Stomach (tissue), 9 donors: Measurements from ENCODE around the gene POU2AF2. TPM values are rescaled to one million over a fixed set of nuclear protein-coding genes. Genes with fewer than 3 reads are reported as not detected.
A peak's percentile ranks its signal among the peaks of the same experiment; 100 is the strongest.

Source experiments
- DNase-seq, 2 donors: peaks; one replicate each; pipeline versions ENCODE4 v3.0.0 to v3.0.0-alpha.2; 2013 to 2019
- H3K27ac ChIP-seq, 5 donors: fragments of 200-600 bp in 4 of 5; sonication (generic) in 4 of 5; one replicate each; pipeline ENCODE4 v1.5.1; 2013 to 2019; ENCODE audit warnings: mild to moderate bottlenecking in 1 of 5, moderate library complexity in 1 of 5
- H3K27me3 ChIP-seq, 3 donors: fragments of 200-600 bp; sonication (generic); one replicate each; pipeline ENCODE4 v1.5.1; 2017 to 2019; ENCODE audit warnings: mixed run types in 1 of 3
- H3K36me3 ChIP-seq, 4 donors: fragments of 200-600 bp; sonication (generic); 1 replicate in 3 of 4; 2 replicates in 1 of 4; pipeline ENCODE4 v1.5.1; 2016 to 2019
- H3K4me1 ChIP-seq, 4 donors: fragments of 200-600 bp; sonication (generic); one replicate each; pipeline ENCODE4 v1.5.1; 2016 to 2019
- H3K4me3 ChIP-seq, 4 donors: fragments of 200-600 bp; sonication (generic) in 3 of 4; one replicate each; pipeline ENCODE4 v1.5.1; 2016 to 2019; ENCODE audit warnings: mild to moderate bottlenecking in 1 of 4
- H3K9me3 ChIP-seq, 4 donors: fragments of 200-600 bp; sonication (generic); one replicate each; pipeline ENCODE4 v1.5.1; 2016 to 2019
- CTCF ChIP-seq, 7 experiments: fragments of 450-650 bp in 4 of 7; fragments of 200-600 bp in 3 of 7; sonication (generic) in 3 of 7; IDR thresholded peaks; one replicate each; pipeline ENCODE4 v1.5.1; 2016 to 2019; ENCODE audit warnings: antibody characterized with exemption in 7 of 7, control low read depth in 2 of 7, mild to moderate bottlenecking in 1 of 7
- EP300 ChIP-seq: sonication (generic); formaldehyde crosslinking; IDR thresholded peaks from one replicate; pipeline ENCODE4 v1.6.1; 2017; ENCODE audit warnings: antibody characterized with exemption
- POLR2A ChIP-seq, 4 donors: fragments of 450-650 bp; IDR thresholded peaks; one replicate each; pipeline ENCODE4 v1.6.1; 2016; ENCODE audit warnings: antibody characterized with exemption in 4 of 4, control low read depth in 2 of 4, mild to moderate bottlenecking in 1 of 4, moderate library complexity in 1 of 4
- POLR2AphosphoS5 ChIP-seq, 3 donors: sonication (generic); formaldehyde crosslinking; IDR thresholded peaks; one replicate each; pipeline ENCODE4 v1.6.1; 2016; ENCODE audit warnings: antibody characterized with exemption in 3 of 3
- WGBS, 5 donors: extraction: QIAGEN DNeasy Blood & Tissue Kit in 3 of 5; methylation state at CpG; one replicate each; pipeline versions ENCODE4 v1.1.5 to v1.1.7; 2013 to 2018; 5-methylcytosine and 5-hydroxymethylcytosine counted together
- intact Hi-C: fragments of 100-400 bp; cut with DNase I; formaldehyde crosslinking; loops from one replicate; pipeline ENCODE4 v1.15.1; 2023; ENCODE audit warnings: low total_unique reads
- polyA plus RNA-seq, 3 donors: library from polyadenylated mRNA; stranded (reverse); fragments of 200-250 nt; gene quantifications; one replicate each; pipeline ENCODE4 v1.2.3, GENCODE V29; 2013
- total RNA-seq, 5 donors: library from RNA; depleted of rRNA; stranded (reverse); fragments of >200 nt; gene quantifications; one replicate each; pipeline versions ENCODE4 v1.1.0 to v1.2.3, GENCODE V29; 2014 to 2016
- donor health status: healthy with polysubstance abuse.
- donor health status: Bipolar disorder and iron deficiency.
- donor health status: healthy.

The POU2AF2 gene
- total and polyA plus RNA-seq, 8 donors = 2.4 to 3.9 (median 3.1) TPM; not detected in 5

- Histone ChIP-seq H3K4me3 (peak overlapping the region in 2 of 4 donors; percentile 7 to 28), H3K9me3 (no peaks in the 10 kb centered on the region), H3K4me1 (peaks cover 6 to 51% (median 22%) of the 10 kb centered on the region in 4 donors), H3K36me3 (no peaks in the 10 kb centered on the region), H3K27ac (peak overlapping the region; percentile 75 to 99 (median 96)), H3K27me3 (no peaks in the 10 kb centered on the region)
- 32 to 60% (median 46%) methylated on average over 5 of the region's 5 CpGs for WGBS, 5 donors
- TF ChIP-seq CTCF (IDR thresholded peaks at IDR 0.05) (no peak), POLR2AphosphoS5 (IDR thresholded peaks at IDR 0.05) (no peak), POLR2A (IDR thresholded peaks at IDR 0.05) (no peak), EP300 (no peak)
- intact Hi-C loops = no loop called here
- peak in 1 of 2 donors; percentile 25 for DNase-seq
These were observed 59.8 kb downstream of the POU2AF2 start for GRCh38 chr11:111305162-111305802.

DNA sequence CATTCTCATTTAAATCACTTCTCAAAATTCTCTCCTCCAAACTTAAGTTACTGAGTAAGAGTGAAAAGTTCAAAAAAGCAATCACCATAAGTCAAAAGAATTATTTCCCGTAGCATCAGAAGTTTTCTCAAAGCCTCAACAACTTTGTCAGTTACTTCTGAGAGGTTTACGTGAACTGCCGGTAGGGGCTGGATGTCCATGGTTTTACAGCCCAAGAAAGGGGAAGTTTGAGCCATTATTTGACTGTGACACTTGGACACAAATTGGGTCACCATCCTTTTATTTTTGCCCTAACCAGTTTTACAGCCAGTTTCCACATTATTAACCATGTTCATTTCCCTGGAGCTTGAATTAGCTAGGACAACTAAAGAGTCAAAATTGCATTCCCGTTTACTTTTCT, 60.4 kb downstream of the POU2AF2 start:
- H3K4me3 ChIP-seq = no peak overlapping the region
- TF ChIP-seq EP300 (no peak), POLR2AphosphoS5 (IDR thresholded peaks at IDR 0.05) (no peak)
- intact Hi-C loops = no loop called here
- no peaks in the 10 kb centered on the region for H3K9me3 ChIP-seq
- peaks cover under 1 to 51% (median 19%) of the 10 kb centered on the region in 4 donors for H3K4me1 ChIP-seq
- no peak for DNase-seq
- WGBS, 5 donors = 62 to 80% (median 75%) methylated on average over 4 of the region's 4 CpGs
- peak overlapping the region in 4 of 5 donors; percentile 26 to 99 (median 89) for H3K27ac ChIP-seq
- H3K27me3 ChIP-seq = no peaks in the 10 kb centered on the region
- no peaks in the 10 kb centered on the region for H3K36me3 ChIP-seq

- H3K36me3 ChIP-seq = no peaks in the 10 kb centered on the region
- H3K27me3 ChIP-seq = no peaks in the 10 kb centered on the region
- intact Hi-C loops = no loop called here
- DNase-seq = no peak
- no peaks in the 10 kb centered on the region for H3K9me3 ChIP-seq
- TF ChIP-seq CTCF (IDR thresholded peaks at IDR 0.05) (no peak), POLR2A (IDR thresholded peaks at IDR 0.05) (no peak), EP300 (no peak)
- no peak overlapping the region for H3K4me3 ChIP-seq
- peaks cover 0 to 51% (median 15%) of the 10 kb centered on the region in 4 donors for H3K4me1 ChIP-seq
- 70 to 77% (median 75%) methylated on average over 5 of the region's 5 CpGs for WGBS, 5 donors
- peak overlapping the region in 3 of 5 donors; percentile 20 to 99 (median 96) for H3K27ac ChIP-seq
These were observed 60.8 kb downstream of the POU2AF2 start for GRCh38 chr11:111306321-111306720.

GRCh38 chr11:111307472-111308108, 62.1 kb downstream of the POU2AF2 start:
- Histone ChIP-seq H3K36me3 (no peaks in the 10 kb centered on the region), H3K27me3 (no peaks in the 10 kb centered on the region), H3K4me3 (no peak overlapping the region), H3K9me3 (no peaks in the 10 kb centered on the region), H3K27ac (peak overlapping the region; percentile 34 to 99 (median 66)), H3K4me1 (peaks cover 3 to 51% (median 7%) of the 10 kb centered on the region in 4 donors)
- no peak for DNase-seq
- intact Hi-C loops = no loop called here
- no peak for TF ChIP-seq POLR2A (IDR thresholded peaks at IDR 0.05)
- no peak for TF ChIP-seq CTCF (IDR thresholded peaks at IDR 0.05)
- no peak for TF ChIP-seq POLR2AphosphoS5 (IDR thresholded peaks at IDR 0.05)
- TF ChIP-seq EP300 = no peak
- WGBS, 5 donors = 53 to 71% (median 67%) methylated on average over 3 of the region's 3 CpGs
